GM12864 (cell line): ENCODE data around the gene DAB2IP.

Experiments
- DNase-seq: peaks from one replicate; pipeline ENCODE4 v3.0.0-alpha.2; 2011; ENCODE audit warnings: low read depth
- H3K4me3 ChIP-seq: 2 replicates; pipeline ENCODE4 v1.5.1; 2011; ENCODE audit warnings: mild to moderate bottlenecking, low read depth, low read length, control low read depth
- TF ChIP-seq, protein P1 (sequence below): IDR thresholded peaks from 2 replicates; pipeline ENCODE4 v1.5.1; 2011; ENCODE audit warnings: low read depth, mild to moderate bottlenecking, moderate library complexity, low read length, control low read depth, inconsistent platforms; ENCODE audit errors: missing control alignments

Gene DAB2IP

GRCh38 chr9:121672213-121672612 is 20.8 kb downstream of the DAB2IP start:
- TF ChIP-seq, protein P1, sequence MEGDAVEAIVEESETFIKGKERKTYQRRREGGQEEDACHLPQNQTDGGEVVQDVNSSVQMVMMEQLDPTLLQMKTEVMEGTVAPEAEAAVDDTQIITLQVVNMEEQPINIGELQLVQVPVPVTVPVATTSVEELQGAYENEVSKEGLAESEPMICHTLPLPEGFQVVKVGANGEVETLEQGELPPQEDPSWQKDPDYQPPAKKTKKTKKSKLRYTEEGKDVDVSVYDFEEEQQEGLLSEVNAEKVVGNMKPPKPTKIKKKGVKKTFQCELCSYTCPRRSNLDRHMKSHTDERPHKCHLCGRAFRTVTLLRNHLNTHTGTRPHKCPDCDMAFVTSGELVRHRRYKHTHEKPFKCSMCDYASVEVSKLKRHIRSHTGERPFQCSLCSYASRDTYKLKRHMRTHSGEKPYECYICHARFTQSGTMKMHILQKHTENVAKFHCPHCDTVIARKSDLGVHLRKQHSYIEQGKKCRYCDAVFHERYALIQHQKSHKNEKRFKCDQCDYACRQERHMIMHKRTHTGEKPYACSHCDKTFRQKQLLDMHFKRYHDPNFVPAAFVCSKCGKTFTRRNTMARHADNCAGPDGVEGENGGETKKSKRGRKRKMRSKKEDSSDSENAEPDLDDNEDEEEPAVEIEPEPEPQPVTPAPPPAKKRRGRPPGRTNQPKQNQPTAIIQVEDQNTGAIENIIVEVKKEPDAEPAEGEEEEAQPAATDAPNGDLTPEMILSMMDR = no peak
- no peak overlapping the region for H3K4me3 ChIP-seq
- DNase-seq = no peak

DNA sequence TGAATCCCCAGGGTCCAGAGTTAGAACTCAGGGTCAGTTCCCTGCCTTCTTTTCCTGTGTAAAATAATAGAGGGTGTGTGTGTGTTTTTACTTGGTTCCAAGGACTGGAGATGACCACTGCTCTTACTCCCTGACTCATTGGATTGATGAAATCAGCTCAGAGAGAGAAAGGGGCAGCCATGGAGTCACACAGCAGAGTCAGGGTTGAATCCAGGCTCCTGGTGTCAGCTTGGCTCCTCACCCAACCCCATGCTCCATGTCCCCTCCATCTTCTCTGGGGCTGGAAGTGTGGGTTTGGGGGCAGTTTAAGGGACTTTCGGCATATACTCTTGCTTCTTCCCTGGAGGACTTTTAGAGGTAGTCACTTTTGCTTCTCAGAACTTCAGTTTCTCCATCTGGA is 21.6 kb downstream of the DAB2IP start:
- no peak overlapping the region for H3K4me3 ChIP-seq
- TF ChIP-seq, protein P1 = no peak
- DNase-seq = no peak

- DNase-seq = no peak
- H3K4me3 ChIP-seq = no peak overlapping the region
- TF ChIP-seq, protein P1 = no peak
Measured at GRCh38 chr9:121673576-121673975, 22.1 kb downstream of the DAB2IP start.

- no peak for DNase-seq
- TF ChIP-seq, protein P1 = no peak
- H3K4me3 ChIP-seq = no peak overlapping the region
Measured at GRCh38 chr9:121674017-121674416, 22.6 kb downstream of the DAB2IP start.

- DNase-seq = no peak
- TF ChIP-seq, protein P1 = no peak
- no peak overlapping the region for H3K4me3 ChIP-seq
Measured at GRCh38 chr9:121674952-121675351, 23.5 kb downstream of the DAB2IP start.

DNA sequence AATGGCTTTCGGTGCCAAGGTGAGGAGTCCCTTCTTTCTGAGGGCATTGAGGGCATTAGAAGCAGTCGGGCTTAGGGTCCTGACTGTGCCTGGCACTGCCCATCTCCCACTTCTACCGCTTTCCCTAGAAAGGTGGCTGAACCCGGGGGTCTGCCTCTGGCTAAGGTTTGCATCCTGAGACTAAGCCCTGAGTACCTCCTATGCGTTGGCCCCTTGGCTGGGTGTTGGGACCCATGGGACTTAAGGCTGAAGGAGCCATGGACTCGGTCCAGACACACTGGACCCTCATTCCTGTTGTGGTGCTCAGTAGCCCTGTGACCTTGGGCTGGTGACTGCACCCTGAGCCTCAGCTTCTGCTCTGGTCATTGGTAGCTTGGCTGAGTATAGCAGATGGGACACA is 23.9 kb downstream of the DAB2IP start:
- H3K4me3 ChIP-seq = no peak overlapping the region
- DNase-seq = no peak
- TF ChIP-seq, protein P1 = no peak

GRCh38 chr9:121675969-121676822 is 24.8 kb downstream of the DAB2IP start:
- no peak overlapping the region for H3K4me3 ChIP-seq
- DNase-seq = no peak
- TF ChIP-seq, protein P1 = no peak
